H1 (cell line): ENCODE measurements around the gene FRMD4B. TPM values are rescaled to one million over a fixed set of nuclear protein-coding genes. Genes with fewer than 3 reads are reported as not detected.

Source experiments
- CTCF ChIA-PET: fragments of 300-600 bp; sonication (Branson Sonifier 250); formaldehyde crosslinking; loops from one replicate; lab custom pipeline; 2021; ENCODE audit not compliant: partially characterized antibody; lab: Charles Lee
- POLR2A ChIA-PET: fragments of 300-600 bp; sonication (Branson Sonifier 250); formaldehyde crosslinking; loops from one replicate; lab custom pipeline; 2021; ENCODE audit warnings: inconsistent platforms; ENCODE audit not compliant: partially characterized antibody; lab: Charles Lee
- DNase-seq, 2 experiments: peaks; one replicate each; pipeline versions ENCODE4 v3.0.0 to v3.0.0-alpha.2; 2010 to 2022; ENCODE audit warnings: low spot score in 2 of 2, low read depth in 1 of 2, mixed read lengths in 1 of 2
- FAIRE-seq: peaks from 2 replicates; lab custom pipeline; 2011; peaks lifted over from hg19 to GRCh38; lab: Jason Lieb, UNC
- H2AFZ ChIP-seq: 2 replicates; pipeline ENCODE4 v1.8.1; 2012; ENCODE audit warnings: low read length, inconsistent platforms
- H2AK5ac ChIP-seq: 2 replicates; pipeline ENCODE4 v1.6.1; 2013; ENCODE audit warnings: low read depth, low read length
- H2BK120ac ChIP-seq: replicated peaks from 2 replicates; pipeline ENCODE3; 2013; ENCODE audit warnings: low read depth, low read length, inconsistent platforms
- H2BK12ac ChIP-seq: 2 replicates; pipeline ENCODE4 v1.6.1; 2013; ENCODE audit warnings: low read depth, low read length
- H2BK15ac ChIP-seq: 2 replicates; pipeline ENCODE4 v1.6.1; 2013; ENCODE audit warnings: low read length
- H2BK20ac ChIP-seq: 2 replicates; pipeline ENCODE4 v1.6.1; 2013; ENCODE audit warnings: low read length
- H2BK5ac ChIP-seq: 2 replicates; pipeline ENCODE4 v1.6.1; 2013; ENCODE audit warnings: low read depth, low read length
- H3K14ac ChIP-seq: 2 replicates; pipeline ENCODE4 v1.6.1; 2013; ENCODE audit warnings: inconsistent platforms; ENCODE audit not compliant: insufficient read length
- H3K18ac ChIP-seq: 2 replicates; pipeline ENCODE4 v1.6.1; 2013; ENCODE audit warnings: low read length; ENCODE audit errors: extremely low read depth
- H3K23ac ChIP-seq: 2 replicates; pipeline ENCODE4 v1.6.1; 2013; ENCODE audit warnings: inconsistent platforms; ENCODE audit not compliant: insufficient read length
- H3K23me2 ChIP-seq: 2 replicates; pipeline ENCODE4 v1.6.1; 2013; ENCODE audit warnings: low read depth, low read length
- H3K27ac ChIP-seq: 2 replicates; pipeline ENCODE4 v1.6.1; 2011; ENCODE audit warnings: low read depth, low read length, inconsistent platforms
- H3K27me3 ChIP-seq, 4 experiments: replicated peaks in 1 of 4; 1 replicate in 1 of 4; 2 replicates in 3 of 4; pipeline versions ENCODE4 v1.6.1 to v1.8.1; 2011 to 2013; ENCODE audit warnings: low read length in 3 of 4, mild to moderate bottlenecking in 3 of 4, inconsistent platforms in 2 of 4, mixed read lengths in 2 of 4, moderate library complexity in 1 of 4; ENCODE audit not compliant: control insufficient read depth in 3 of 4, insufficient read depth in 3 of 4; ENCODE audit errors: extremely low read depth in 1 of 4
- H3K36me3 ChIP-seq, 4 experiments: 2 replicates each; pipeline versions ENCODE4 v1.6.1 to v1.8.1; 2011 to 2013; ENCODE audit warnings: mild to moderate bottlenecking in 4 of 4, low read length in 3 of 4, moderate library complexity in 2 of 4, control low read depth in 1 of 4, inconsistent platforms in 1 of 4; ENCODE audit not compliant: insufficient read depth in 4 of 4, control insufficient read depth in 2 of 4
- H3K4ac ChIP-seq: replicated peaks from 2 replicates; pipeline ENCODE3; 2013; ENCODE audit warnings: low read length, low read depth, mixed read lengths, inconsistent platforms; ENCODE audit not compliant: insufficient read length
- H3K4me1 ChIP-seq, 4 experiments: replicated peaks in 1 of 4; 1 replicate in 1 of 4; 2 replicates in 3 of 4; pipeline versions ENCODE4 v1.6.1 to v1.8.1; 2011 to 2013; ENCODE audit warnings: low read length in 3 of 4, inconsistent platforms in 2 of 4, mixed read lengths in 1 of 4; ENCODE audit not compliant: insufficient read depth in 4 of 4, control insufficient read depth in 3 of 4
- H3K4me2 ChIP-seq, 2 experiments: 2 replicates each; pipeline versions ENCODE4 v1.6.1 to v1.8.1; 2011 to 2013; ENCODE audit warnings: low read depth in 2 of 2, low read length in 2 of 2, control low read depth in 1 of 2, inconsistent platforms in 1 of 2, mild to moderate bottlenecking in 1 of 2; ENCODE audit not compliant: insufficient read depth in 1 of 2
- H3K4me3 ChIP-seq, 4 experiments: fragments of 200-600, 300-600 bp in 1 of 4; sonication (generic), shearing (Covaris generic), sonication (Bioruptor Twin) in 1 of 4; 2 replicates each; pipeline versions ENCODE4 v1.5.1 to v1.8.1; 2011 to 2016; ENCODE audit warnings: low read length in 4 of 4, low read depth in 3 of 4, control low read depth in 2 of 4, inconsistent platforms in 2 of 4, mild to moderate bottlenecking in 2 of 4, mixed read lengths in 1 of 4, moderate library complexity in 1 of 4; ENCODE audit not compliant: insufficient read depth in 2 of 4; ENCODE audit errors: extremely low read depth in 1 of 4
- H3K56ac ChIP-seq: replicated peaks from 2 replicates; pipeline ENCODE3; 2013; ENCODE audit warnings: low read depth, mild to moderate bottlenecking, mixed read lengths, low read length, inconsistent platforms; ENCODE audit not compliant: insufficient read length
- H3K79me1 ChIP-seq: 2 replicates; pipeline ENCODE4 v1.6.1; 2013; ENCODE audit warnings: low read depth, low read length, control low read depth
- H3K79me2 ChIP-seq, 2 experiments: 2 replicates each; pipeline versions ENCODE4 v1.6.1 to v1.8.1; 2012 to 2013; ENCODE audit warnings: low read length in 2 of 2, mild to moderate bottlenecking in 2 of 2, inconsistent platforms in 1 of 2; ENCODE audit not compliant: insufficient read depth in 2 of 2, control insufficient read depth in 1 of 2
- H3K9ac ChIP-seq, 4 experiments: replicated peaks in 1 of 4; 1 replicate in 1 of 4; 2 replicates in 3 of 4; pipeline versions ENCODE4 v1.6.1 to v1.8.1; 2011 to 2013; ENCODE audit warnings: low read depth in 3 of 4, low read length in 3 of 4, control low read depth in 2 of 4, mild to moderate bottlenecking in 2 of 4, moderate library complexity in 2 of 4, inconsistent platforms in 1 of 4; ENCODE audit errors: extremely low read depth in 1 of 4
- H3K9me3 ChIP-seq, 2 experiments: 2 replicates each; pipeline versions ENCODE4 v1.6.1 to v1.8.1; 2012 to 2013; ENCODE audit warnings: mild to moderate bottlenecking in 2 of 2, moderate library complexity in 2 of 2, control low read depth in 1 of 2, inconsistent platforms in 1 of 2, low read depth in 1 of 2, low read length in 1 of 2, mixed read lengths in 1 of 2; ENCODE audit not compliant: insufficient read depth in 2 of 2
- H4K20me1 ChIP-seq, 2 experiments: replicated peaks in 1 of 2; 2 replicates each; pipeline versions ENCODE3 to v1.8.1; 2011 to 2013; ENCODE audit warnings: inconsistent platforms in 2 of 2, low read length in 2 of 2, mild to moderate bottlenecking in 1 of 2; ENCODE audit not compliant: insufficient read depth in 2 of 2, control insufficient read depth in 1 of 2
- H4K5ac ChIP-seq: 2 replicates; pipeline ENCODE4 v1.6.1; 2013; ENCODE audit warnings: low read length, low read depth, mixed read lengths, inconsistent platforms; ENCODE audit not compliant: insufficient read length
- H4K8ac ChIP-seq: 2 replicates; pipeline ENCODE4 v1.8.0; 2013; ENCODE audit warnings: mild to moderate bottlenecking, moderate library complexity, low read length, inconsistent platforms; ENCODE audit not compliant: insufficient read depth; ENCODE audit errors: extremely low read depth
- H4K91ac ChIP-seq: replicated peaks from 2 replicates; pipeline ENCODE3; 2013; ENCODE audit warnings: low read length, mixed read lengths, inconsistent platforms; ENCODE audit not compliant: insufficient read length
- CREB1 ChIP-seq: IDR thresholded peaks from 2 replicates; pipeline ENCODE4 v1.6.1; 2012; ENCODE audit warnings: inconsistent platforms
- CTBP2 ChIP-seq: IDR thresholded peaks from 2 replicates; pipeline ENCODE4 v1.7.0; 2011; ENCODE audit warnings: borderline replicate concordance, mild to moderate bottlenecking, moderate library complexity, mixed read lengths, low read length; ENCODE audit not compliant: insufficient read depth, insufficient read length
- EP300 ChIP-seq, 2 experiments: IDR thresholded peaks; 1 replicate in 1 of 2; 2 replicates in 1 of 2; pipeline ENCODE4 v1.6.1; 2011 to 2012; ENCODE audit warnings: low read depth in 2 of 2, low read length in 2 of 2, mild to moderate bottlenecking in 2 of 2, borderline replicate concordance in 1 of 2, inconsistent platforms in 1 of 2, moderate library complexity in 1 of 2
- JUND ChIP-seq: IDR thresholded peaks from 2 replicates; pipeline ENCODE4 v1.6.1; 2011; ENCODE audit warnings: mild to moderate bottlenecking, improper control_type of control experiment, low read length
- RFX5 ChIP-seq: IDR thresholded peaks from 2 replicates; pipeline ENCODE4 v1.6.1; 2011; ENCODE audit warnings: low read depth, low read length, improper control_type of control experiment, borderline replicate concordance
- TAF1 ChIP-seq: IDR thresholded peaks from 2 replicates; pipeline ENCODE4 v1.6.1; 2011; ENCODE audit warnings: mild to moderate bottlenecking, low read depth, low read length
- YY1 ChIP-seq: IDR thresholded peaks from 2 replicates; pipeline ENCODE4 v1.6.1; 2011; ENCODE audit warnings: low read depth, mild to moderate bottlenecking, low read length
- WGBS, 2 experiments: shearing (Covaris generic) in 1 of 2; methylation state at CpG; one replicate each; pipeline versions ENCODE4 v1.1.6 to v1.1.7; 2013 to 2015; ENCODE audit warnings: low lambda C conversion rate in 2 of 2, mixed read lengths in 2 of 2, inconsistent platforms in 1 of 2, low coverage in 1 of 2, missing lambda C conversion rate in 1 of 2; ENCODE audit not compliant: insufficient replicate concordance in 2 of 2, insufficient coverage in 1 of 2, insufficient read length in 1 of 2; ENCODE audit errors: extremely low coverage in 1 of 2, missing lambda C conversion rate in 1 of 2; 5-methylcytosine and 5-hydroxymethylcytosine counted together
- polyA plus RNA-seq, 7 experiments: library from polyadenylated mRNA; depleted of rRNA in 3 of 7; stranded (reverse) in 5 of 7; unstranded in 2 of 7; fragments of >200 nt in 5 of 7; fragments of 200-250 nt in 2 of 7; gene quantifications; 1 replicate in 5 of 7; 2 replicates in 1 of 7; 4 replicates in 1 of 7; pipeline versions ENCODE4 v1.2.1 to v1.2.3, GENCODE V29; 2011 to 2013; ENCODE audit warnings: missing spikeins in 2 of 7, mixed read lengths in 2 of 7
- total RNA-seq: library from RNA; stranded (reverse); fragmentation: NEBNext Ultra II Directional; extraction: Animal tissue kit (Norgen Biotek cat#: 25700); gene quantifications from 2 replicates; pipeline ENCODE4 v1.2.1, GENCODE V29; 2021

FRMD4B gene
- total and polyA plus RNA-seq, 2 of the 8 experiments (the other 6 are each of a cell fraction or from before 2014, with no cell fraction given) = 2.7 to 7.2 TPM

DNA sequence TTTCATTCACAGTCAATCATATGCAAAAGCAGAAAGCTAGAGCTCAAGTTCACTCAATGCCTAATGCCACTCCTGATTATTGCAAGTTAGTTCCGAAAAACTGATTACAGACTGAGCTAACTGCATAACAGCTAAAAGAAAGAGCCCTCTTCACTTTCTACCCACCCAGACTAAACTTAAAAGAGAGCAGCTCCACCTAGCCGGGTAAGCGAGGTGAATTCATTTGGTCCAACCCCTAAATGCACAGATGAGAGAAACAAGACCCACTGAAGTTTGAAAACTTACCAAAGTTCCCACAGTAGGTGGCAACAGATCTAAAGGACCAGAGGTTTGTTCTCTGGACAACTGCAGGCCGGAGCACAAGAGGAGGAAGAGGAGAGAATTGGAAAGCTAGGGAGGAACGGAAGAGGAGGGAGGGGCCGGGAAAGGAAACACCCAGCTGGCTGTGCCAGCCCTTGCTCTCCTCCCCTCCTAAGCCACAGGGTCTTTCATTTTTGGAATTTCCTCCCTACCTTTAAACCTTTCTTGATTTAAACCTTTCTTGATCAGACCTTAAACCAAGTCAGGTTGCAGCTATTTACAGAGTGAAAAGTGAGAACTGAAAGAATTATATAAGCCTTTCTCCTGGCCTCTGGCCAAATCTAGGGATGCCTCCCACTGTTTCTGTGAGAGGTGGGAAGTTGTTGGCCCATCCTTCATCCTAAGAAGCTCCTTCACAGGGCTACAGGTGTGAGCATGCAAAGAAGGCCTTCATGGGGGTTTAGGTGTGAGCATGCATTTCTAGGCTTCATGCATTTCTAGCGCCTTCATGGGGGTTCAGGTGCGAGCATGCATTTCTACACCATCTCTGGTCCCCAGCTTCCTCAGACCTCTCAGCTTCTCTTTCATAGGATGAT is 148.8 kb downstream of the FRMD4B start:
- 71% methylated on average over 8 of the region's 8 CpGs; no CpG with 5 or more reads in 1 of the 2 experiments for WGBS, 2 experiments
- Histone ChIP-seq H2AFZ (peak overlapping the region; percentile 80; the same call in 1 of the 2 replicates), H2BK20ac (no peak overlapping the region), H3K4me3 (no peak overlapping the region), H3K79me1 (no peaks in the 10 kb centered on the region), H3K56ac (no peak overlapping the region), H2AK5ac (no peak overlapping the region), H2BK12ac (no peak overlapping the region), H3K23me2 (no peaks in the 10 kb centered on the region), H4K8ac (no peak overlapping the region), H3K23ac (no peak overlapping the region), H3K27ac (no peak overlapping the region), H3K14ac (no peak overlapping the region), H2BK15ac (peak overlapping the region; percentile 72; the same call in 1 of the 2 replicates), H3K4ac (no peak overlapping the region), H2BK120ac (no peak overlapping the region), H3K27me3 (no peaks in the 10 kb centered on the region), H3K18ac (no peak overlapping the region), H4K20me1 (no peaks in the 10 kb centered on the region), H3K4me1 (peaks cover 0 to 16% (median 10%) of the 10 kb centered on the region in 4 experiments; a peak in 5 of 7 replicates), H4K91ac (no peak overlapping the region), H3K9ac (peak overlapping the region in 1 of 4 experiments; percentile 10; a peak in 1 of 7 replicates), H2BK5ac (no peak overlapping the region), H3K9me3 (no peaks in the 10 kb centered on the region), H3K79me2 (no peaks in the 10 kb centered on the region), H4K5ac (no peak overlapping the region), H3K36me3 (no peaks in the 10 kb centered on the region), H3K4me2 (no peak overlapping the region)
- CTCF ChIA-PET = interaction anchor here (0.8 to 2.4 kb wide), 8 partner anchors 10 to 173 kb away, joined by 3 to 19 read pairs (median 4); no protein-coding TSS in a partner anchor
- POLR2A ChIA-PET = interaction anchor here (1.5 kb wide), 1 partner anchor 37 kb away, joined by 6 read pairs; no protein-coding TSS in a partner anchor
- DNase-seq (no peak), FAIRE-seq (no peak)
- TF ChIP-seq TAF1 = no peak
- TF ChIP-seq EP300 (IDR thresholded peaks at IDR 0.05; ENCODE audit: borderline replicate concordance in 1 of 2, low read depth in 2 of 2, low read length in 2 of 2) = peak in 1 of 2 experiments; percentile 99; a peak in 1 of 3 replicates
- TF ChIP-seq JUND = peak; percentile 48; the same call in 1 of the 2 replicates
- no peak for TF ChIP-seq CREB1
- no peak for TF ChIP-seq CTBP2
- no peak for TF ChIP-seq YY1
- TF ChIP-seq RFX5 = no peak
